GM21360 (cell line): ENCODE results near the gene SUOX.
"Not testable (repeated sequence)": the region's sequence is repeated elsewhere in the genome, so short reads cannot be mapped to it uniquely, and the experiment has no call there.

Experiments
- ATAC-seq: cut with Tn5 transposase; IDR thresholded peaks from one replicate; pipeline ENCODE4 v1.9.1; 2021; ENCODE audit warnings: mild to moderate bottlenecking, moderate library complexity; ENCODE audit not compliant: unreplicated experiment

SUOX gene

GRCh38 chr12:55982319-55982936 lies 14.6 kb upstream of the SUOX start:
- ATAC-seq = peak; percentile 81

GRCh38 chr12:55983232-55983842 lies 13.7 kb upstream of the SUOX start:
- no peak for ATAC-seq

GRCh38 chr12:55984861-55985260 lies 12.2 kb upstream of the SUOX start:
- ATAC-seq = no peak

- no peak for ATAC-seq
These were observed 11.7 kb upstream of the SUOX start for GRCh38 chr12:55985341-55985740.

GRCh38 chr12:55985976-55986375 lies 11.1 kb upstream of the SUOX start:
- ATAC-seq = not testable (repeated sequence)

- no peak for ATAC-seq
These were observed 6.0 kb upstream of the SUOX start for GRCh38 chr12:55991110-55991509.

GRCh38 chr12:55993230-55993853 lies 3.7 kb upstream of the SUOX start:
- ATAC-seq = no peak

- no peak for ATAC-seq
These were observed 1.7 kb upstream of the SUOX start for GRCh38 chr12:55995366-55995765.

GRCh38 chr12:55996201-55996714 lies 818 bp upstream of the SUOX start:
- ATAC-seq = no peak

GRCh38 chr12:55997535-55997859 lies 421 bp downstream of the SUOX start:
- ATAC-seq = no peak

GRCh38 chr12:55999522-55999921 lies 2.4 kb downstream of the SUOX start:
- not testable (repeated sequence) for ATAC-seq

- not testable (repeated sequence) for ATAC-seq
These were observed 3.0 kb downstream of the SUOX start for GRCh38 chr12:55999999-56000540.

GRCh38 chr12:56001487-56002100 lies 4.5 kb downstream of the SUOX start:
- ATAC-seq = no peak

GRCh38 chr12:56003376-56003775 lies 6.3 kb downstream of the SUOX start:
- not testable (repeated sequence) for ATAC-seq

GRCh38 chr12:56004211-56004610 lies 7.1 kb downstream of the SUOX start:
- no peak for ATAC-seq

GRCh38 chr12:56007564-56008559 lies 10.8 kb downstream of the SUOX start:
- ATAC-seq = peak; percentile 32

GRCh38 chr12:56010111-56010570 lies 13.1 kb downstream of the SUOX start:
- ATAC-seq = no peak

GRCh38 chr12:56011509-56012090 lies 14.5 kb downstream of the SUOX start:
- ATAC-seq = no peak

- ATAC-seq = no peak
These were observed 16.4 kb downstream of the SUOX start for GRCh38 chr12:56013482-56013881.

- no peak for ATAC-seq
These were observed 17.1 kb downstream of the SUOX start for GRCh38 chr12:56014205-56014604.
